GM23338 (cell line): ENCODE data around the gene MACO1. TPM values are rescaled to one million over a fixed set of nuclear protein-coding genes. Genes with fewer than 3 reads are reported as not detected.
A peak's percentile ranks its signal among the peaks of the same experiment; 100 is the strongest.

Experiments used
- ATAC-seq: fragments of 200-7000 bp; cut with Tn5 transposase; 3 replicates; pipeline ENCODE4 v1.9.1; 2020
- DNase-seq: peaks from one replicate; pipeline ENCODE4 v3.0.0-alpha.2; 2015; ENCODE audit warnings: low spot score
- H2AFZ ChIP-seq: fragments of 200-600 bp; sonication (generic); 2 replicates; pipeline ENCODE4 v1.8.0; 2016; ENCODE audit warnings: antibody characterized with exemption, mild to moderate bottlenecking, moderate library complexity
- H3F3A ChIP-seq: fragments of 200-600 bp; sonication (generic); replicated peaks from 2 replicates; pipeline ENCODE4 v1.8.0; 2017; ENCODE audit warnings: antibody characterized with exemption, mixed run types, low read depth
- H3K27ac ChIP-seq: fragments of 200-600 bp; sonication (generic); 2 replicates; pipeline ENCODE4 v1.6.1; 2016; ENCODE audit warnings: low read depth
- H3K27me3 ChIP-seq: fragments of 200-600 bp; sonication (generic); 2 replicates; pipeline ENCODE4 v1.8.0; 2016; ENCODE audit warnings: mild to moderate bottlenecking, mixed run types, moderate library complexity; ENCODE audit not compliant: insufficient read depth
- H3K36me3 ChIP-seq: fragments of 200-600 bp; sonication (generic); 2 replicates; pipeline ENCODE4 v1.8.0; 2016; ENCODE audit warnings: mild to moderate bottlenecking; ENCODE audit not compliant: insufficient read depth
- H3K4me1 ChIP-seq: fragments of 200-600 bp; sonication (generic); 2 replicates; pipeline ENCODE4 v1.8.0; 2016; ENCODE audit warnings: mild to moderate bottlenecking, moderate library complexity; ENCODE audit not compliant: insufficient read depth
- H3K4me2 ChIP-seq: fragments of 200-600 bp; sonication (generic); 2 replicates; pipeline ENCODE4 v1.7.1; 2017; ENCODE audit warnings: mixed run types
- H3K4me3 ChIP-seq: fragments of 200-600 bp; sonication (generic); 2 replicates; pipeline ENCODE4 v1.6.1; 2016; ENCODE audit warnings: mixed run types
- H3K79me2 ChIP-seq: fragments of 200-600 bp; sonication (generic); replicated peaks from 2 replicates; pipeline ENCODE4 v1.8.0; 2017; ENCODE audit warnings: mild to moderate bottlenecking; ENCODE audit not compliant: insufficient read depth
- H3K9me2 ChIP-seq: fragments of 200-600 bp; sonication (generic); 2 replicates; pipeline ENCODE4 v1.8.0; 2017; ENCODE audit not compliant: insufficient read depth
- H4K20me1 ChIP-seq: fragments of 200-600 bp; sonication (generic); replicated peaks from 2 replicates; pipeline ENCODE4 v1.8.0; 2017; ENCODE audit warnings: mild to moderate bottlenecking; ENCODE audit not compliant: insufficient read depth
- H3K27ac Mint-ChIP-seq: 2 replicates; pipeline ENCODE4 v1.8.0; 2020; ENCODE audit warnings: inconsistent platforms, mild to moderate bottlenecking, moderate library complexity, mixed read lengths
- H3K27me3 Mint-ChIP-seq: 3 replicates; pipeline ENCODE4 v1.8.0; 2022; ENCODE audit warnings: low read depth, mild to moderate bottlenecking, moderate library complexity, mixed read lengths, inconsistent platforms; ENCODE audit not compliant: insufficient read depth, poor library complexity
- H3K36me3 Mint-ChIP-seq: 3 replicates; pipeline ENCODE4 v1.8.0; 2021; ENCODE audit warnings: low read depth, mild to moderate bottlenecking, inconsistent platforms, moderate library complexity, mixed read lengths
- H3K4me1 Mint-ChIP-seq: 3 replicates; pipeline ENCODE4 v1.8.0; 2020; ENCODE audit warnings: mild to moderate bottlenecking, inconsistent platforms, mixed read lengths
- H3K4me3 Mint-ChIP-seq: 3 replicates; pipeline ENCODE4 v1.8.0; 2021; ENCODE audit warnings: moderate library complexity, mild to moderate bottlenecking, inconsistent platforms, mixed read lengths
- H3K9me3 Mint-ChIP-seq: 3 replicates; pipeline ENCODE4 v1.8.0; 2020; ENCODE audit warnings: moderate library complexity, mild to moderate bottlenecking, inconsistent platforms, mixed read lengths
- CTCF ChIP-seq, 2 experiments: fragments of 200-600 bp in 1 of 2; sonication (generic) in 1 of 2; conservative IDR thresholded peaks; 2 replicates each; pipeline versions ENCODE4 v1.5.1 to v1.6.1; 2016 to 2017; ENCODE audit warnings: antibody characterized with exemption in 2 of 2, low read depth in 2 of 2, mild to moderate bottlenecking in 2 of 2, moderate library complexity in 1 of 2
- JUNB ChIP-seq: IDR thresholded peaks from one replicate; pipeline ENCODE4 v1.6.1; 2016; ENCODE audit warnings: antibody characterized with exemption; ENCODE audit not compliant: unreplicated experiment
- polyA plus RNA-seq: library from polyadenylated mRNA; unstranded; fragments of >200 nt; fragmentation: Nextera tagmentation; extraction: Ambion mirVana; gene quantifications from 2 replicates; pipeline ENCODE4 v1.2.1, GENCODE V29; 2016
- total RNA-seq: library from RNA; depleted of rRNA; stranded (reverse); fragments of >200 nt; shearing (Covaris generic); gene quantifications from 2 replicates; pipeline ENCODE4 v1.2.3, GENCODE V29; 2014
- TF ChIP-seq, protein P1 (sequence below): IDR thresholded peaks from one replicate; pipeline ENCODE4 v1.6.1; 2018; ENCODE audit warnings: antibody characterized with exemption; ENCODE audit not compliant: unreplicated experiment

The MACO1 gene
- total and polyA plus RNA-seq, 2 experiments from 2014 or later, result 9.8 to 10.6 TPM

DNA sequence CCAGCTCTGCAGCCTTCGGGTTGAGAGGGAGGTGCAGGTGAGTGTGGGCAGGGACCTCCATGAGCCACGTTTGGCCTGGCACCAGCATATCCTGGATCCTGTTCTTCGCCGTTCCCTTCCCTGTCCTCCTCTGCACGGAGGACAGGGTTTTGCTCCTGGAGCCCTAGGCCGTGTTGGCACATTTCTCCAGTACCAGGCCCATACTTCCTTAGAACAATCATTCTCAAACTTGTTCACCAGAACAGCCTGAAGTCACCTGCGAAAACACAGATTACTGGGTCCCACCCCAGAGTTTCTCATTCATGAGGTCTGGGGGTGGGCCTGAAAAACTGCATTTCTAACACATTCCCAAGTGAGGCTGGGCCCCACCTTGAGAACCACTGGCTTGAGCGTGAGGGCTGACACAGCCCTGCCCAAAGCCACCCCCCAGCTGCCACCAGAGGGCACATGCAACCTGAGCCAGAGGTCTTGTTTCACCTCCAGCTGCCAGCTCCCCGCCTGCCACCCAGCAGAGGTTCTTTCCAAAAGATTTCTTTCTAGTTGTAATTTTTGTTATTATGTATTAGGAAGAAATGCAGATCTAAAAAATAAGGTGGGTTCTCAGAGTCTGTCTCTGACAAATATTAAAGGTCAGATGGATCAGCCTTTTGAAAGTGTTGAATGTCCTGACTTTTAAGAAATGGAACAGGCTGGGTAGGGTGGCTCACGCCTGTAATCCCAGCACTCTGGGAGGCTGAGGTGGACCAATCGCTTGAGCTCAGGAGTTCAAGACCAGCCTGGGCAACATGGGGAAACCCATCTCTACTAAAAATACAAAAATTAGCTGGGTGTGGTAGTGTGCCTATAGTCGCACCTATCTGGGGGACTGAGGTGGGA is 73.1 kb downstream of the MACO1 start:
- no peaks in the 10 kb centered on the region for H3K79me2 ChIP-seq
- no peak overlapping the region for H3K4me3 ChIP-seq

GRCh38 chr1:25504706-25505595 is 74.3 kb downstream of the MACO1 start:
- H3K27me3 Mint-ChIP-seq, result peaks cover 24% of the 10 kb centered on the region
- H3K36me3 Mint-ChIP-seq, result no peaks in the 10 kb centered on the region; the same call in 2 of the 3 replicates
- peak overlapping the region; percentile 79 for H3K4me2 ChIP-seq

More for the DNA sequence above, 73.1 kb downstream of the MACO1 start:
- Mint-ChIP-seq H3K36me3 (no peaks in the 10 kb centered on the region; the same call in 2 of the 3 replicates), H3K4me3 (peak overlapping the region; percentile 29; the same call in 1 of the 3 replicates), H3K27ac (peak overlapping the region; percentile 50; the same call in 1 of the 2 replicates), H3K27me3 (peaks cover 24% of the 10 kb centered on the region), H3K9me3 (peaks cover 3% of the 10 kb centered on the region; the same call in 2 of the 3 replicates), H3K4me1 (peaks cover 45% of the 10 kb centered on the region)
- Histone ChIP-seq H3K27ac (peak overlapping the region; percentile 61), H4K20me1 (no peaks in the 10 kb centered on the region), H3F3A (no peaks in the 10 kb centered on the region; the same call in 1 of the 2 replicates), H3K4me1 (peaks cover 34% of the 10 kb centered on the region), H2AFZ (no peak overlapping the region), H3K9me2 (no peaks in the 10 kb centered on the region), H3K36me3 (peaks cover 3% of the 10 kb centered on the region; the same call in 1 of the 2 replicates), H3K4me2 (peak overlapping the region; percentile 55), H3K27me3 (no peaks in the 10 kb centered on the region)
- TF ChIP-seq CTCF (conservative IDR thresholded peaks at IDR 0.05; ENCODE audit: low read depth in 2 of 2), result peak; percentile 69 to 91
- TF ChIP-seq JUNB, result no peak
- ATAC-seq (peak; percentile 85), DNase-seq (peak; percentile 91)

More at GRCh38 chr1:25504706-25505595, 74.3 kb downstream of the MACO1 start:
- H3K4me3 Mint-ChIP-seq, result no peak overlapping the region
- TF ChIP-seq, protein P1, sequence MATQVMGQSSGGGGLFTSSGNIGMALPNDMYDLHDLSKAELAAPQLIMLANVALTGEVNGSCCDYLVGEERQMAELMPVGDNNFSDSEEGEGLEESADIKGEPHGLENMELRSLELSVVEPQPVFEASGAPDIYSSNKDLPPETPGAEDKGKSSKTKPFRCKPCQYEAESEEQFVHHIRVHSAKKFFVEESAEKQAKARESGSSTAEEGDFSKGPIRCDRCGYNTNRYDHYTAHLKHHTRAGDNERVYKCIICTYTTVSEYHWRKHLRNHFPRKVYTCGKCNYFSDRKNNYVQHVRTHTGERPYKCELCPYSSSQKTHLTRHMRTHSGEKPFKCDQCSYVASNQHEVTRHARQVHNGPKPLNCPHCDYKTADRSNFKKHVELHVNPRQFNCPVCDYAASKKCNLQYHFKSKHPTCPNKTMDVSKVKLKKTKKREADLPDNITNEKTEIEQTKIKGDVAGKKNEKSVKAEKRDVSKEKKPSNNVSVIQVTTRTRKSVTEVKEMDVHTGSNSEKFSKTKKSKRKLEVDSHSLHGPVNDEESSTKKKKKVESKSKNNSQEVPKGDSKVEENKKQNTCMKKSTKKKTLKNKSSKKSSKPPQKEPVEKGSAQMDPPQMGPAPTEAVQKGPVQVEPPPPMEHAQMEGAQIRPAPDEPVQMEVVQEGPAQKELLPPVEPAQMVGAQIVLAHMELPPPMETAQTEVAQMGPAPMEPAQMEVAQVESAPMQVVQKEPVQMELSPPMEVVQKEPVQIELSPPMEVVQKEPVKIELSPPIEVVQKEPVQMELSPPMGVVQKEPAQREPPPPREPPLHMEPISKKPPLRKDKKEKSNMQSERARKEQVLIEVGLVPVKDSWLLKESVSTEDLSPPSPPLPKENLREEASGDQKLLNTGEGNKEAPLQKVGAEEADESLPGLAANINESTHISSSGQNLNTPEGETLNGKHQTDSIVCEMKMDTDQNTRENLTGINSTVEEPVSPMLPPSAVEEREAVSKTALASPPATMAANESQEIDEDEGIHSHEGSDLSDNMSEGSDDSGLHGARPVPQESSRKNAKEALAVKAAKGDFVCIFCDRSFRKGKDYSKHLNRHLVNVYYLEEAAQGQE, result no peak
- H3K4me1 Mint-ChIP-seq, result peaks cover 45% of the 10 kb centered on the region
- Histone ChIP-seq H3K36me3 (no peaks in the 10 kb centered on the region), H3K9me2 (no peaks in the 10 kb centered on the region), H3K27ac (peak overlapping the region; percentile 70; the same call in 1 of the 2 replicates), H3K79me2 (no peaks in the 10 kb centered on the region), H3F3A (no peaks in the 10 kb centered on the region; the same call in 1 of the 2 replicates), H3K4me3 (no peak overlapping the region), H3K4me1 (peaks cover 34% of the 10 kb centered on the region), H3K27me3 (no peaks in the 10 kb centered on the region), H4K20me1 (no peaks in the 10 kb centered on the region), H2AFZ (peak overlapping the region; percentile 66; the same call in 1 of the 2 replicates)
- H3K27ac Mint-ChIP-seq, result no peak overlapping the region
- H3K9me3 Mint-ChIP-seq, result peaks cover 3% of the 10 kb centered on the region; the same call in 2 of the 3 replicates
- no peak for ATAC-seq
- DNase-seq, result no peak
